C4-2B (cell line): ENCODE data around the gene QKI.

Source experiments
- H3K27ac ChIP-seq: fragments of 450-650 bp; 2 replicates; pipeline ENCODE4 v1.5.1; 2017
- CTCF ChIP-seq: fragments of 450-650 bp; conservative IDR thresholded peaks from 2 replicates; pipeline ENCODE4 v1.5.1; 2017; ENCODE audit warnings: mild to moderate bottlenecking
- ZFX ChIP-seq: fragments of 450-650 bp; IDR thresholded peaks from 2 replicates; pipeline ENCODE4 v1.6.1; 2017

The QKI gene

GRCh38 chr6:163525926-163526325 is 111.4 kb downstream of the QKI start:
- no peak overlapping the region for H3K27ac ChIP-seq
- TF ChIP-seq ZFX, result no peak
- no peak for TF ChIP-seq CTCF

DNA sequence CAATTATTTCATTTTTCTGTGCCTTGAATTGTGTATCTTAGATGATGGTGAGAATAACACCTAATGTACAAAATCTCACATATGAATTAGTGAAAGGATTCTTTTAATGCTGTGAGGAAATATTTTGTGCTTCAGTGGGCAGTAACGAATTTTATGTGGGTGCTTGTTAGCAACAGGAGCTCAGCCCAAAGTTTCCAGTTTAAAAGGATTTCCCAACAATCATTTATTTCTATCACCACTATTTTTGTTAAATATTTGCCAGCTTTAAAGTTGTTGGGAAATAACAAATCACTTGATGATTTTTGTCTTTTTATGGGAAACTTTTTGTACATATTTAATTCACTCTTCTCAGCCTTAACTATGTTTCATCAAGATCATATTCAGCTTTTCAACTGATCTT is 111.8 kb downstream of the QKI start:
- TF ChIP-seq ZFX (no peak), CTCF (no peak)
- no peak overlapping the region for H3K27ac ChIP-seq

- H3K27ac ChIP-seq, result no peak overlapping the region
- TF ChIP-seq CTCF, result no peak
- no peak for TF ChIP-seq ZFX
These were observed 112.8 kb downstream of the QKI start for GRCh38 chr6:163527291-163527690.

- no peak overlapping the region for H3K27ac ChIP-seq
- TF ChIP-seq ZFX, result no peak
- TF ChIP-seq CTCF, result no peak
These were observed 115.1 kb downstream of the QKI start for GRCh38 chr6:163529605-163530004.

DNA sequence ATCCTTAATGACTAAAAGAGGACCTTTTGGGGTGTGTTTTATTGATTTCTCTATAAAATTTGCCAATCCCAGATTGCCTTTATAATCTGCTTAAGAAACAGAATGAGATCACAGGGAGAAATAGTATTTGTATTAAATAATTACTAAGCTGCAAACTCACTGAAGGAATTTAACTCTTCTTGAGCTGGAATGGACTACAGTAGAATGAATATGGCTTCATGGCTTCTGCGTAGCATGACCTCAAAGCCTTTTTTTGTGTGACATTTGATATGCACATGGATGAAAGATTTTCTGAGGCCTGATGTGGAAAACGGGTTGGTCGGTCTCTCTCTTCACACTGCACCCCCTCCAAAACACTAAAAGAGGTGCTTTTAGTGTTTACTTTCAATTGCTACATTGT is 115.9 kb downstream of the QKI start:
- no peak overlapping the region for H3K27ac ChIP-seq
- no peak for TF ChIP-seq ZFX
- TF ChIP-seq CTCF, result no peak

- TF ChIP-seq ZFX (no peak), CTCF (no peak)
These were observed 116.6 kb downstream of the QKI start for GRCh38 chr6:163531122-163531521.

GRCh38 chr6:163532526-163533078 is 118.1 kb downstream of the QKI start:
- H3K27ac ChIP-seq, result no peak overlapping the region
- TF ChIP-seq CTCF, result no peak

More at GRCh38 chr6:163531122-163531521, 116.6 kb downstream of the QKI start:
- no peak overlapping the region for H3K27ac ChIP-seq
